HepG2 (cell line): Measurements from ENCODE around the gene ZC3H18. TPM values are rescaled to one million over a fixed set of nuclear protein-coding genes. Genes with fewer than 3 reads are reported as not detected.

Experiments
- DRAP1 ChIP-seq: IDR thresholded peaks from 2 replicates; pipeline ENCODE4 v1.6.1; 2016; ENCODE audit warnings: missing genetic modification reagents, missing compliant biosample characterization
- MTF2 ChIP-seq: sonication (generic); formaldehyde crosslinking; IDR thresholded peaks from 2 replicates; pipeline ENCODE4 v1.5.0; 2020; ENCODE audit warnings: missing genetic modification reagents, borderline replicate concordance
- NFKB2 ChIP-seq: sonication (generic); formaldehyde crosslinking; IDR thresholded peaks from 2 replicates; pipeline ENCODE4 v1.4.0; 2020; ENCODE audit warnings: missing genetic modification reagents, borderline replicate concordance
- PTBP1 ChIP-seq: fragments of 200-400 bp; formaldehyde crosslinking; IDR thresholded peaks from 2 replicates; pipeline ENCODE4 v1.6.1; 2018; ENCODE audit warnings: low read length, low read depth; ENCODE audit not compliant: poor library complexity, severe bottlenecking
- REPIN1 ChIP-seq: sonication (generic); formaldehyde crosslinking; IDR thresholded peaks from 2 replicates; pipeline ENCODE4 v1.8.0; 2022; ENCODE audit warnings: missing genetic modification reagents, low read depth, mild to moderate bottlenecking, borderline replicate concordance
- ZBTB7A ChIP-seq: sonication (generic); formaldehyde crosslinking; IDR thresholded peaks from 2 replicates; pipeline ENCODE4 v1.8.0; 2022; ENCODE audit warnings: mild to moderate bottlenecking, missing genetic modification reagents
- ZMAT3 ChIP-seq: sonication (generic); formaldehyde crosslinking; conservative IDR thresholded peaks from 2 replicates; pipeline ENCODE4 v1.7.0; 2021; ENCODE audit warnings: missing genetic modification reagents
- ZNF260 ChIP-seq: sonication (generic); formaldehyde crosslinking; IDR thresholded peaks from 2 replicates; pipeline ENCODE4 v1.4.0; 2020; ENCODE audit warnings: missing genetic modification reagents, low read depth, mild to moderate bottlenecking, borderline replicate concordance
- ZNF333 ChIP-seq: sonication (generic); formaldehyde crosslinking; IDR thresholded peaks from 2 replicates; pipeline ENCODE4 v1.4.0; 2020; ENCODE audit warnings: mild to moderate bottlenecking, missing genetic modification reagents, borderline replicate concordance
- ZNF589 ChIP-seq: sonication (generic); formaldehyde crosslinking; conservative IDR thresholded peaks from 2 replicates; pipeline ENCODE4 v1.8.0; 2022; ENCODE audit warnings: mild to moderate bottlenecking, moderate library complexity, missing genetic modification reagents
- ZNF687 ChIP-seq: sonication (generic); formaldehyde crosslinking; IDR thresholded peaks from 2 replicates; pipeline ENCODE4 v1.5.1; 2020; ENCODE audit warnings: mild to moderate bottlenecking, missing genetic modification reagents, moderate library complexity
- ZNF775 ChIP-seq: sonication (generic); formaldehyde crosslinking; IDR thresholded peaks from 2 replicates; pipeline ENCODE4 v1.4.0; 2020; ENCODE audit warnings: missing genetic modification reagents, mild to moderate bottlenecking, moderate library complexity, borderline replicate concordance
- polyA plus RNA-seq, 8 experiments: library from polyadenylated mRNA; depleted of rRNA in 3 of 8; stranded (reverse) in 7 of 8; unstranded in 1 of 8; fragments of >200 nt; fragmentation: Illumina TruSeq in 4 of 8; extraction: Trizol in 4 of 8; gene quantifications; 2 replicates each; pipeline versions ENCODE4 v1.2.1 to v1.2.3, GENCODE V29; 2011 to 2016; ENCODE audit warnings: low read depth in 4 of 8, missing spikeins in 1 of 8, mixed read lengths in 1 of 8; ENCODE audit not compliant: insufficient read depth in 1 of 8
- total RNA-seq, 5 experiments: library from RNA; depleted of rRNA; stranded (reverse); fragments of >200 nt; fragmentation: Illumina TruSeq; extraction: Trizol; gene quantifications; 2 replicates each; pipeline ENCODE4 v1.2.3, GENCODE V29; 2016; ENCODE audit warnings: low read depth in 1 of 5
- TF ChIP-seq, protein P1 (sequence below): IDR thresholded peaks from 2 replicates; pipeline ENCODE4 v1.6.1; 2012; ENCODE audit warnings: inconsistent platforms
- TF ChIP-seq, protein P2 (sequence below): sonication (generic); IDR thresholded peaks from 2 replicates; pipeline ENCODE4 v1.6.1; 2016; ENCODE audit warnings: low read depth, borderline replicate concordance
- TF ChIP-seq, protein P3 (sequence below): sonication (generic); formaldehyde crosslinking; IDR thresholded peaks from 2 replicates; pipeline ENCODE4 v1.4.0; 2020; ENCODE audit warnings: missing genetic modification reagents
- TF ChIP-seq, protein P4 (sequence below): fragments of 450-650 bp; IDR thresholded peaks from 2 replicates; pipeline ENCODE4 v1.6.1; 2016

The ZC3H18 gene
- total and polyA plus RNA-seq, 2 of the 13 experiments (the other 11 are each of a cell fraction or from before 2014, with no cell fraction given) = 11.2 to 27.4 TPM

DNA sequence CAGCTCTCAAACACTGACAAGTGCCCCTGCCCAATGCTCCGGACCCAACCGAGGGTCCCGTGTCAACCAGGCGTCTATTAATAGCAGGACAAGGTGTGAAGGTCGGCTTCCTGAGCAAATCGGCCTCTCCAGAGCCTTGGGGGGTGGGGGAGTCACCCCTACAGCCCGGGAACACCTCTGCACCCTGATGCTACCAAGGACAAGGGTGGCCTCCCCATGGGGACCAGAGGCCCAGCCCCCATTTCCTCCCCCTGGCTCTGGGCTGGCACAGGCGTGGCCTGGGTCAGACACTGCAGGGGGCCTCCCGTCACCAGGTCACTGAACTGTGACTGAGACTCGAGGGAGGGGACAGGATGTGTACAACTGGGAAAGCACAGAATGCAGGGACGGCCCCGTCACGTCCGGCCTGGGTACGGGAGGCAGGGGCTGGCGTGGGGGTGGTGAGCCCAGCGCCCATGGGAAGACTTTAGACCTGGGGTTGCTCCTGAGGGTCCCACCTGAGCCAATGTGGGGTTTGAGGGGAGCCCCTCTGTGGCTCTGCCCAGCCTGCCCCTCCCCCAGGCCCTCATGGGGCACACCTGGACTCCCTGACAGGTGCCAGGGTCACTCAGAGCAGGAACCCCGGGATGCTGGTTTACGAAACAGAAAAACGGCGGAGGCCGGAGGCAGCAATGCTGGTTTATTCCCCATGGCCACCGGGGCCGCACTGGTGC lies 81.2 kb downstream of the ZC3H18 start (continued):
- TF ChIP-seq ZNF260 = no peak
- TF ChIP-seq ZNF775 = no peak
- no peak for TF ChIP-seq MTF2 (CRISPR knock-in tag)
- peak; percentile 52; the same call in 1 of the 2 replicates for TF ChIP-seq REPIN1 (CRISPR knock-in tag)
- TF ChIP-seq ZMAT3 = peak; percentile 95
- TF ChIP-seq DRAP1 (CRISPR knock-in tag) = peak; percentile 85
- no peak for TF ChIP-seq ZNF333
- TF ChIP-seq ZBTB7A (CRISPR knock-in tag) = peak; percentile 98
- TF ChIP-seq, protein P1, sequence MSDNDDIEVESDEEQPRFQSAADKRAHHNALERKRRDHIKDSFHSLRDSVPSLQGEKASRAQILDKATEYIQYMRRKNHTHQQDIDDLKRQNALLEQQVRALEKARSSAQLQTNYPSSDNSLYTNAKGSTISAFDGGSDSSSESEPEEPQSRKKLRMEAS = peak; percentile 84
- peak; percentile 65 for TF ChIP-seq PTBP1
- peak; percentile 88 for TF ChIP-seq NFKB2 (CRISPR knock-in tag)
- TF ChIP-seq, protein P2, sequence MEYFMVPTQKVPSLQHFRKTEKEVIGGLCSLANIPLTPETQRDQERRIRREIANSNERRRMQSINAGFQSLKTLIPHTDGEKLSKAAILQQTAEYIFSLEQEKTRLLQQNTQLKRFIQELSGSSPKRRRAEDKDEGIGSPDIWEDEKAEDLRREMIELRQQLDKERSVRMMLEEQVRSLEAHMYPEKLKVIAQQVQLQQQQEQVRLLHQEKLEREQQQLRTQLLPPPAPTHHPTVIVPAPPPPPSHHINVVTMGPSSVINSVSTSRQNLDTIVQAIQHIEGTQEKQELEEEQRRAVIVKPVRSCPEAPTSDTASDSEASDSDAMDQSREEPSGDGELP = peak; percentile 46; the same call in 1 of the 2 replicates
- TF ChIP-seq, protein P3, sequence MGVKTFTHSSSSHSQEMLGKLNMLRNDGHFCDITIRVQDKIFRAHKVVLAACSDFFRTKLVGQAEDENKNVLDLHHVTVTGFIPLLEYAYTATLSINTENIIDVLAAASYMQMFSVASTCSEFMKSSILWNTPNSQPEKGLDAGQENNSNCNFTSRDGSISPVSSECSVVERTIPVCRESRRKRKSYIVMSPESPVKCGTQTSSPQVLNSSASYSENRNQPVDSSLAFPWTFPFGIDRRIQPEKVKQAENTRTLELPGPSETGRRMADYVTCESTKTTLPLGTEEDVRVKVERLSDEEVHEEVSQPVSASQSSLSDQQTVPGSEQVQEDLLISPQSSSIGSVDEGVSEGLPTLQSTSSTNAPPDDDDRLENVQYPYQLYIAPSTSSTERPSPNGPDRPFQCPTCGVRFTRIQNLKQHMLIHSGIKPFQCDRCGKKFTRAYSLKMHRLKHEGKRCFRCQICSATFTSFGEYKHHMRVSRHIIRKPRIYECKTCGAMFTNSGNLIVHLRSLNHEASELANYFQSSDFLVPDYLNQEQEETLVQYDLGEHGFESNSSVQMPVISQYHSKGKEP (CRISPR knock-in tag) = no peak; the same call in 1 of the 2 replicates
- TF ChIP-seq, protein P4, sequence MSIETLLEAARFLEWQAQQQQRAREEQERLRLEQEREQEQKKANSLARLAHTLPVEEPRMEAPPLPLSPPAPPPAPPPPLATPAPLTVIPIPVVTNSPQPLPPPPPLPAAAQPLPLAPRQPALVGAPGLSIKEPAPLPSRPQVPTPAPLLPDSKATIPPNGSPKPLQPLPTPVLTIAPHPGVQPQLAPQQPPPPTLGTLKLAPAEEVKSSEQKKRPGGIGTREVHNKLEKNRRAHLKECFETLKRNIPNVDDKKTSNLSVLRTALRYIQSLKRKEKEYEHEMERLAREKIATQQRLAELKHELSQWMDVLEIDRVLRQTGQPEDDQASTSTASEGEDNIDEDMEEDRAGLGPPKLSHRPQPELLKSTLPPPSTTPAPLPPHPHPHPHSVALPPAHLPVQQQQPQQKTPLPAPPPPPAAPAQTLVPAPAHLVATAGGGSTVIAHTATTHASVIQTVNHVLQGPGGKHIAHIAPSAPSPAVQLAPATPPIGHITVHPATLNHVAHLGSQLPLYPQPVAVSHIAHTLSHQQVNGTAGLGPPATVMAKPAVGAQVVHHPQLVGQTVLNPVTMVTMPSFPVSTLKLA = peak; percentile 71
- peak; percentile 96 for TF ChIP-seq ZNF687 (CRISPR knock-in tag)
- TF ChIP-seq ZNF589 (CRISPR knock-in tag) = no peak
